ENCODE results near the gene SNAPC4.

The SNAPC4 gene, protein sequence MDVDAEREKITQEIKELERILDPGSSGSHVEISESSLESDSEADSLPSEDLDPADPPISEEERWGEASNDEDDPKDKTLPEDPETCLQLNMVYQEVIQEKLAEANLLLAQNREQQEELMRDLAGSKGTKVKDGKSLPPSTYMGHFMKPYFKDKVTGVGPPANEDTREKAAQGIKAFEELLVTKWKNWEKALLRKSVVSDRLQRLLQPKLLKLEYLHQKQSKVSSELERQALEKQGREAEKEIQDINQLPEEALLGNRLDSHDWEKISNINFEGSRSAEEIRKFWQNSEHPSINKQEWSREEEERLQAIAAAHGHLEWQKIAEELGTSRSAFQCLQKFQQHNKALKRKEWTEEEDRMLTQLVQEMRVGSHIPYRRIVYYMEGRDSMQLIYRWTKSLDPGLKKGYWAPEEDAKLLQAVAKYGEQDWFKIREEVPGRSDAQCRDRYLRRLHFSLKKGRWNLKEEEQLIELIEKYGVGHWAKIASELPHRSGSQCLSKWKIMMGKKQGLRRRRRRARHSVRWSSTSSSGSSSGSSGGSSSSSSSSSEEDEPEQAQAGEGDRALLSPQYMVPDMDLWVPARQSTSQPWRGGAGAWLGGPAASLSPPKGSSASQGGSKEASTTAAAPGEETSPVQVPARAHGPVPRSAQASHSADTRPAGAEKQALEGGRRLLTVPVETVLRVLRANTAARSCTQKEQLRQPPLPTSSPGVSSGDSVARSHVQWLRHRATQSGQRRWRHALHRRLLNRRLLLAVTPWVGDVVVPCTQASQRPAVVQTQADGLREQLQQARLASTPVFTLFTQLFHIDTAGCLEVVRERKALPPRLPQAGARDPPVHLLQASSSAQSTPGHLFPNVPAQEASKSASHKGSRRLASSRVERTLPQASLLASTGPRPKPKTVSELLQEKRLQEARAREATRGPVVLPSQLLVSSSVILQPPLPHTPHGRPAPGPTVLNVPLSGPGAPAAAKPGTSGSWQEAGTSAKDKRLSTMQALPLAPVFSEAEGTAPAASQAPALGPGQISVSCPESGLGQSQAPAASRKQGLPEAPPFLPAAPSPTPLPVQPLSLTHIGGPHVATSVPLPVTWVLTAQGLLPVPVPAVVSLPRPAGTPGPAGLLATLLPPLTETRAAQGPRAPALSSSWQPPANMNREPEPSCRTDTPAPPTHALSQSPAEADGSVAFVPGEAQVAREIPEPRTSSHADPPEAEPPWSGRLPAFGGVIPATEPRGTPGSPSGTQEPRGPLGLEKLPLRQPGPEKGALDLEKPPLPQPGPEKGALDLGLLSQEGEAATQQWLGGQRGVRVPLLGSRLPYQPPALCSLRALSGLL (N-terminal part only)

DNA sequence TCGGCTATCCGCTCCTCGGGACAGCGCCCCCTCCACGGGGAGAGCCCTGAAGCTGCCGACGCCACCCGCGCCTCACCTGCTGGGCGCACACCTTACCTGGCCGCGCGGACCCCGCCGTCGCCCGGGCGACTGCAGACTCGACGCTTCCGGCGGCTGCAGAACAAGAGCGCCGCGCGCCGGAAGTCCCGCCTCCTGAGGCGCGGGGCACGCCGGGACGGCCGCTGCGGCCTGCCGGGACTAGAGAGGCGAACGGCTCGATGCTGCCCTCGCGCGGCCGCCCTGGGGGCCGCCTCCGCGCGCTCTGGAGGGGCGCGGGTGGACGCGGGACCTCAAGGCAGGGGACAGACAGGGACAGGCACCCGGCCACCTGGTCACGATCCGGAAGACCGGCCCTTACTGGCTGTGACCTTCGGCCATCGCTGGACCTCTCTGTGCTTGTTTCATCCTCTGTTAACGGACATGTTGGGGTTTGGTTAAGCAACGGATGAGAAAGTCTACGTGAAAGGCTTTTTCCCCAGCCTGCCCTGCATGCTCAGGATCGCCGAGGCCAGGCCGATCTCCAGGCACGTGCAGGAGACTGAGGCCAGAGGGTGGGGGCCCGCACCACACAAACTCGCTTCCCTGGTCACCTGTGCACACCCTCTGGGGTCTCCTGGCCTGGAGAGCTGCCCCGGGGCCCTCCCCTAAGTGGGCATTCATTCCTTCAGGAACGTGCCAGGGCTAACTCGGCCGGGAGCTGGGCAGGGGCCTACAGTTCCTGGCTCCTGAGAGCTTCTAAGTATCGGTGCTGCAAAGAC lies at the start of gene SNAPC4:
SNAPC4 (minus strand) TSS at position 133 of the 797 bp plus-strand sequence. CDS start 1,742 bp downstream, outside the sequence.
- H3K4me3 Mint-ChIP-seq = peak within 1 kb of the TSS; percentile 86 to 94 (median 88)
- peak within 1 kb of the TSS in 2 of 3 experiments; percentile 68 to 82 for H3K27ac Mint-ChIP-seq
- no peaks in the 10 kb centered on the region for H3K9me3 Mint-ChIP-seq
- peaks cover 31% of the 10 kb centered on the region for H3K36me3 Mint-ChIP-seq (ENCODE audit: low read depth)
- TF ChIP-seq, protein P1, sequence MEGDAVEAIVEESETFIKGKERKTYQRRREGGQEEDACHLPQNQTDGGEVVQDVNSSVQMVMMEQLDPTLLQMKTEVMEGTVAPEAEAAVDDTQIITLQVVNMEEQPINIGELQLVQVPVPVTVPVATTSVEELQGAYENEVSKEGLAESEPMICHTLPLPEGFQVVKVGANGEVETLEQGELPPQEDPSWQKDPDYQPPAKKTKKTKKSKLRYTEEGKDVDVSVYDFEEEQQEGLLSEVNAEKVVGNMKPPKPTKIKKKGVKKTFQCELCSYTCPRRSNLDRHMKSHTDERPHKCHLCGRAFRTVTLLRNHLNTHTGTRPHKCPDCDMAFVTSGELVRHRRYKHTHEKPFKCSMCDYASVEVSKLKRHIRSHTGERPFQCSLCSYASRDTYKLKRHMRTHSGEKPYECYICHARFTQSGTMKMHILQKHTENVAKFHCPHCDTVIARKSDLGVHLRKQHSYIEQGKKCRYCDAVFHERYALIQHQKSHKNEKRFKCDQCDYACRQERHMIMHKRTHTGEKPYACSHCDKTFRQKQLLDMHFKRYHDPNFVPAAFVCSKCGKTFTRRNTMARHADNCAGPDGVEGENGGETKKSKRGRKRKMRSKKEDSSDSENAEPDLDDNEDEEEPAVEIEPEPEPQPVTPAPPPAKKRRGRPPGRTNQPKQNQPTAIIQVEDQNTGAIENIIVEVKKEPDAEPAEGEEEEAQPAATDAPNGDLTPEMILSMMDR (IDR thresholded peaks at IDR 0.05; ENCODE audit: unreplicated experiment in 3 of 3) = peak; percentile 95 to 97 (median 97)
- peaks cover 9% of the 10 kb centered on the region for H3K4me1 Mint-ChIP-seq
- H3K27me3 Mint-ChIP-seq (ENCODE audit: low read depth) = no peaks in the 10 kb centered on the region

DNA sequence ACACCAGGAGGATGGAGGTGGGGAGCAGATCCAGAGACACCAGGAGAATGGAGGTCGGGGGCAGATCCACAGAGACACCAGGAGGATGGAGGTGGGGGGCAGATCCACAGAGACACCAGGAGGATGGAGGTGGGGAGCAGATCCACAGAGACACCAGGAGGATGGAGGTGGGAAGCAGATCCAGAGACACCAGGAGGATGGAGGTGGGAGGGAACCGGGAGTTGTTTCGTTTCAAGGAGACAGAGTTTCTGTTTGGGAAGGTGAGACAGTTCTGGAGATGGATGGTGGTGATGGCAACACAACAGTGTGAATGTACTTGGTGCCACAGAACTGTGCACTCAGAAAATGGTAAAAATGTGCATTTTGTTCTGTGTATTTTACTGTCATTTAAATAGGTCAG lies 48.7 kb upstream of the SNAPC4 start:
- Mint-ChIP-seq H3K4me3 (no peak overlapping the region), H3K4me1 (no peaks in the 10 kb centered on the region), H3K27me3 (ENCODE audit: low read depth) (no peaks in the 10 kb centered on the region), H3K9me3 (no peaks in the 10 kb centered on the region), H3K27ac (no peak overlapping the region), H3K36me3 (ENCODE audit: low read depth) (peaks cover 69% of the 10 kb centered on the region)
- TF ChIP-seq, protein P1 (IDR thresholded peaks at IDR 0.05; ENCODE audit: unreplicated experiment in 3 of 3) = no peak

DNA sequence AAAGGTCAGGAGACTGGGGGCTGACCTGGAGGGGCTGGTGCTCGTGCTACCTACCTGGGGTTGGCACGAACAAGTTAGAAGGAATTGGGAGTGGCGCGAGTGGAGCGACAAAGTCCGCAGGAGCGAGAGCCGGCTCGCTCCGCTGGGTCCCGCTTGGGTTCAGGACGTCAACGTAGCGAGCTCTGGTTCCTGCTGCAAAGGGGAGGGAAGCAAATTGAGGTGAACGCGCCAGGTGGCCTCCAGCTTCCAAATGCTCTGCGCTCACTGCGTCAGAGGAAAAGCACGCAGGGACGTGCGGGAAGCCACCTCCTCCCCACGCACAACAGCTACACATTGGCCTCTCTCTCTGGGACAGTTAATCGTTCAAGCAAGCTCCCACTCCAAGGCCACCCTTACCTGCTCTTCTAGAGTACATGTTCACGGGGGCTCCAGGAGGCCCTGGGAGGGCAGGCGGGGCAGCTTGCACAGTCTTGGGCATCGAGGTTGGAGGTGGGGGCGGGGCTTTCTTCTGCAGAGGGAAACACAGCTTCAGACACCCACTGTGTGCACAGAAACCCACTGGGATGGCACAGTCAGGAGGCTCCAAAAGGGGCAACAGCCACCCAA lies 47.3 kb upstream of the SNAPC4 start:
- H3K27me3 Mint-ChIP-seq (ENCODE audit: low read depth) = no peaks in the 10 kb centered on the region
- no peak overlapping the region for H3K27ac Mint-ChIP-seq
- TF ChIP-seq, protein P1 (IDR thresholded peaks at IDR 0.05; ENCODE audit: unreplicated experiment in 3 of 3) = no peak
- H3K4me3 Mint-ChIP-seq = no peak overlapping the region
- H3K36me3 Mint-ChIP-seq (ENCODE audit: low read depth) = peaks cover 72% of the 10 kb centered on the region
- no peaks in the 10 kb centered on the region for H3K4me1 Mint-ChIP-seq
- H3K9me3 Mint-ChIP-seq = no peaks in the 10 kb centered on the region

DNA sequence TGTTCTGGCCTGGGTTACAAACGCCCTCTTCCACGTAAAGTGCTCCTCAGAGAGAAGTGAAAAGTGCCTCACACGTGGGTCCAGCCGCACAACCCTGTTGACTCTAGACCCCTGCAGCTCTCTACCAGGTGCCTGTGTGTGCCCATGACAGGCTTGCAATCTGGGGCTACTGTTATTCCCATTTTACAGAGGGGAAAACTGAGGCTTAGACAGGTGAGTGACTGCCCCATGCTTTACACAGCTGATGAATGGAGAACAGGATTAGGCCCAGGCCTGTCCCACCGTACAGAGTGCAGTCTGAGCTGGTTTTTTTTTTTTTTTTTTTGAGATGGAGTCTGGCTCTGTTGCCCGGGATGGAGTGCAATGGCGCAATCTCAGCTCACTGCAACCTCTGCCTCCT lies 45.8 kb upstream of the SNAPC4 start:
- Mint-ChIP-seq H3K9me3 (no peaks in the 10 kb centered on the region), H3K27ac (no peak overlapping the region), H3K27me3 (ENCODE audit: low read depth) (no peaks in the 10 kb centered on the region), H3K36me3 (ENCODE audit: low read depth) (peaks cover 68% of the 10 kb centered on the region), H3K4me1 (no peaks in the 10 kb centered on the region), H3K4me3 (no peak overlapping the region)
- TF ChIP-seq, protein P1 (IDR thresholded peaks at IDR 0.05; ENCODE audit: unreplicated experiment in 3 of 3) = no peak

DNA sequence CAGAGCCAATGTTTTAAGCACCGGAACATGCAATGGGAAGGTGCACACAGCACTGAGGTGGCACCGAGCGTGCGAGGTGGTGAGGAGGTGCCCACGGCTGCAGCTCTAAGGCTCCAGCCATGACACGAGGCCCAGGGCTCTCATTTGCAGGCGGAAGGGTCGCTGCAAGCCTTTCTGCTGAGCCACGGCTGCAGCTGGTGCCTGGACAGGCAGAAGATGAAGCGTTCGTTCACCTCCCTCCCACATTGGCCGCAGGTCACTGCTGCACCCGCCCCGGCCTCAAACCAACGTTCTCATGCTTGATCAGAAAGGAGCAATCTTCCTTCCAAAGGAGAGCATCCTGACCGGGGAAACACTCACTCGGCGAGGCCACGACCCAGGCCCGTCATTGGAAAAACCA lies 44.1 kb upstream of the SNAPC4 start:
- H3K4me1 Mint-ChIP-seq = no peaks in the 10 kb centered on the region
- TF ChIP-seq, protein P1 (IDR thresholded peaks at IDR 0.05; ENCODE audit: unreplicated experiment in 3 of 3) = no peak
- no peaks in the 10 kb centered on the region for H3K9me3 Mint-ChIP-seq
- peaks cover 61% of the 10 kb centered on the region for H3K36me3 Mint-ChIP-seq (ENCODE audit: low read depth)
- H3K27ac Mint-ChIP-seq = no peak overlapping the region
- no peaks in the 10 kb centered on the region for H3K27me3 Mint-ChIP-seq (ENCODE audit: low read depth)
- no peak overlapping the region for H3K4me3 Mint-ChIP-seq

All from nephron (organoid).